HG03460 (cell line): ENCODE results near the gene TRIL.
A peak's percentile ranks its signal among the peaks of the same experiment; 100 is the strongest.

Experiments used
- ATAC-seq: cut with Tn5 transposase; IDR thresholded peaks from one replicate; pipeline ENCODE4 v1.9.1; 2021; ENCODE audit not compliant: unreplicated experiment

The TRIL gene

GRCh38 chr7:28941633-28942032, 16.5 kb downstream of the TRIL start:
- no peak for ATAC-seq

DNA sequence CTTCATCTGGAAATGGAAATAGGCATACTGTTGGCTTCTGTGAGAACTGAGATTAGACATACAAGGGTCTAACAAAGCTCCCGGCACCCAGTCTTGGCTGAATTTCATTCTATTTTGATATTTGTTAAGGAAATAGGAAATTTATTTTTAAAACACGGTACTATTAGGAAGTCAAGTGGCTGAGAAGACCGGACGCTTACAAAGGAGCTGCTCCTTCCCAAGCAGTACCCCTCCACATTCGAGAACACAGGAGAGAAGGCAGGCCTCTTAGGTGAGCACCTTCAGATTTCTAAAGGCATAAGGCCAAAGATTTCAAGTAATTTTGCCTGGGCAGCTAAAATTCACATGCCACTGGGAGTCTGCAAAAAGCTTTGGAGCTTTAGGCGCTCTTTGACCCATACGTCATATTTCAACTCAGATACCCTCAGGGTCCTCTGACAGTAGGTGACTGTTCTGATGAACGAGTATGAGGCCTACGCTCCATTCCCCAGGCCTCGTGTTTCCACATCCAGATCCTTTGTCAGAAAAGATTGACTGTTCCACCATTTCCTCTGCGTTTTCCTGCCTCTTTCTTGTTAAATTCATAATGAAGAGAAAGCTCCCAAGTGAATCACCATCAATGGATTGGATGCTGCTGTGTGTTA, 17.3 kb downstream of the TRIL start:
- ATAC-seq = no peak

DNA sequence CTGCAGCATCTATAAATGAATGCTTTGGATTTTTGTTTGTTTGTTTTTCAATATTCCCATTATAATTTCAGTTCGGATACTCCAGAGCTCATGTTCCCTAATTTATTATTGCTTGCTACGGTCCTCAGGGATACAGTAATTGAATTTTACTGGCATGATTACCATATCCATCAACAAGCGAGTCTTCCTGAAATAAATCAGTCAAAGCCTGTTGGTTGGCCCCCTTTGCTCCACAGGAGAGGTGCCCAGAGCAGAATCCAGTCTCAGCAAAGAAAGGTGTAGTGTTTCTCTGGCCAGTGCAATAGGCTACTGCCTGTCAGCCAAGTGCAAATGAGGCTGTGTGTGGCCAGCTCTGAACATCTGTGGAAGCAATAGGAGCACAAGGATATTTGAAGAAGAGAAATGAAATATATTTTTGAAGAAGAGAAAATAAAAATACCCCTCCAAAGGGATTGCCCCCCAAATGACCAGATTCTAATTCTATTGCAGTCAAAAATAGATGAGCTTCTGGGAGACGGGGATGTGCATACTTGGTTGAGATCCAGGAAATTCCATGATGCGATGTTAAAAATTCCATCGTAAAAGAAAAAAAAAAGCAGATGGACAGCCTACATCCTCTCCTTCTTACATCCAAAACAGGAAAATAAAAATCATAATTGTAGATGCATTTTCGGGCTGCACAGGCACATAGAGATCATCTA, 18.1 kb downstream of the TRIL start:
- no peak for ATAC-seq

DNA sequence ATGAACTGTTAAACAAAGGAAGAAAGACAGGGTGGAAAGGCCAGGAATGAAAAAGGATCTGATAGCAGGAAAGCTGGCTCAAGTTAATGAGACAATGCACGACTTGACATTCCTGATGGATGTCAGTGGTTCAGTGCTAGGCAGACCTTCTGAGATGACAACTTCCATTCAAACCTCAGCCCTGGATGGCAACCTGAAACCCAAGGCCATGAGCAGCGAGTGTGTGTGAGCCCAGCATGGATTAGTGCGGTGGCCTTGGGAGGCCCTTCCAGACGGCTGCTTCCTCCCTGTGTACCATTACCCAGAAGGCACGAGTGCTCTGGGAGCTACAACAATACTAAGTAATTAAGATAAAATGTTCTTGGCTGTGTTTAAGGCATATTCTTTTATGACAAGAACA, 18.8 kb downstream of the TRIL start:
- ATAC-seq = no peak

- no peak for ATAC-seq
Measured at GRCh38 chr7:28937619-28938018, 20.5 kb downstream of the TRIL start.

DNA sequence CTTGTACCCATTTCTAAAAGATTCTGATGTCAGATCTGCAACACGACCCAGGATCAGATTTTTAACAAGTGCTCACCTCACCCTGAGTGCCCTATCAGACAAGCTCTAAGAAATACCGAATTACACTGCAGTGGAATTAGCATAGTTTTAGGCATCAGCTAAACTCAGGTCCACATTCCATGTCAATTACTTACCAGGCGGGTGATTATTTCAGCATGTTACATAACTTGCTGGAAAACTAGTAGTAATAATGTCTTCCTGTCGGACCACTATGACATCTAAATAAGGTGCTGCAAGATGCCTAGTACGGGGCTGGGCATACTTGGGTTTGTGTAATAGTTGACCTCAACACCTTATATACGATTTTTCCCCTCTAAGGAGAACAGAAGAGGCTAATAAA, 21.0 kb downstream of the TRIL start:
- ATAC-seq = no peak

- no peak for ATAC-seq
Measured at GRCh38 chr7:28933846-28934320, 24.2 kb downstream of the TRIL start.

- ATAC-seq = no peak
Measured at GRCh38 chr7:28931565-28931964, 26.6 kb downstream of the TRIL start.

DNA sequence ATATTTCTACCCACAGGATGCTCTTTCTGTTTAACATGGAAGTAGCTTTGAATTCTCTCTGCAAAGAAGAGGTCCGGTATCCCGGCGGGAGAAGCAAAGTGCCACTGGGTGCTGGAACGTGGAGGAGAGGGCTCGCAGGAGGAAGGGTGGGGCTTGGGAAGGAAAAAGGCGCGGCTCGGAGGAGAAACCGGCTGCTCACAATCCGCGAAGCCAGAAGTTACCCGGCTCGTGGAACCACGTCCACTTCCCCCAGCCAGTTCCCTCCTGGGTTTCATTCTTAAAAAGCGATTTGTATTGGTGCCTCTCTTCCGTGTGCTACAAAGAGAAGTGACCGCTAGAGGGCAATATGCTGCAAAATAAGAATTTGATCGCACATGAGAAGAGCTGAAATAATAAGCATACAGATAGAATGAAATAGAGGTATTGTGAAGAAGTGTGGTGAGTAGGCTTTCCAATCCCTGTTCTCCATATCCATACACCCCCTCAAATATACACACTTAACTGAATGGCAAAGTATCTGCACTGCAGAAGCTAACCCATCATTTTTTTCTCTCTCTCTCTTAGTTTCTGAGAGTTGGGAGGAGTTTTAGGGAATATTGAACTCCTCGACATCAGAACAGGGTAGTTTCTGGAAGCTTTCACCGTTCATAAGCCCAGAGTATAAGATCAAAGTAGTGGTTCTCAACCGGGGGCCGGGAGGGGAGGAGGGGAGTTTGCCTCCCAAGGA, 31.1 kb downstream of the TRIL start:
- ATAC-seq = peak; percentile 91

- no peak for ATAC-seq
Measured at GRCh38 chr7:28922624-28923331, 35.4 kb downstream of the TRIL start.

DNA sequence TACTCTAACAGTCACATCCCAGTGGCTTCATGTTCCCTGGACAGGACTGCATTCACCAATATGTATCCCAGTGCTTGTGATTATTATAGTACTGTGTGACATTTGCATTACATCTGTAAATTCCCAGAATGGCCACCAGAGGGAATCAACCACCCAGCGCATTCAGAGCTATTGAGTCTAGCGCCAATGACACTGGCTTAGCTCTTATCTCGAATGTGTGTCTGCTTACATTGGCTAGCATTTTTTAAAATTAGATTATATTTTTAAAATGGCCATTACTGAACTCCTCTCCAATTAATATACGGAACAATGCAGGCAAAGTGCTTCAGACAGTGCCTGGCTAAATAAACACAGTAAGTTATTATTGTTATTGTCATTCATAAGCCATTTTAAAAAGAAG, 36.3 kb downstream of the TRIL start:
- peak; percentile 77 for ATAC-seq

GRCh38 chr7:28920424-28920823, 37.7 kb downstream of the TRIL start:
- ATAC-seq = no peak

DNA sequence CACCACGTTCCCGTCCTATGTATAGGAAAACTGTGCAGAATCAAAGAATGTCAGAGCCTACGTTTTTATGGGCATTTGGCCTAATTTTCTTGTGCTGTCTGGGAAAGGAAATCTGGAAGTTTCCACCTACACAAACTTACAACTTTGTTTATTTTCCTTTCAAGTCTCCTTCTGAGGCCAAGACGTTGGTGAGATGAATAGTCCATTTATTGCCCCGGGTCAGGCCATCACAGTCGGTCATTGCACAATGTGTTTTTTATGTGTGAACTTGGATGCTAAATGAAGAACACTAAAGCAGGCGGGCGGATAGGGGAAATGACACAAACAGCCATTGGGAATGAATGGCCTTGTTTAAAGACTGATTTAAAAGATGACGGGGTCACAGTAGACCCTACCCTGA, 38.6 kb downstream of the TRIL start:
- ATAC-seq = no peak

DNA sequence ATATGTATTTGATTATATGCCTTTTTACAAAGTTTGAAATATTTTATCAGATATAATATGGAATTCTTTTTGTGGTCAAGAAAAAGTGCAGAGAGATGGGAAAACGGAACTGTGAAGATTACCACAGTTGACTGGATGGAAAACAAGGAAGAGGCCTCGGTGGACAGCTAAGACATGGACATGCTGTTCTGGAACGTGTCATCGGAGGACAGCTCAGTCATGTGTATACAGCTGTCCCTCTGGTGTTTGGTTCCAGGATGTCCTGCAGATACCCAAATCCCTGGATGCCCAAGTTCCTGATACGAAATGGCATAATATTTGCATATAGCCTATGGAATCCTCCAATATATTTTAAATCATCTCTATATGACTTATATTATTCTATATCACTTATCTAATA, 49.4 kb downstream of the TRIL start:
- ATAC-seq = no peak

GRCh38 chr7:28905464-28905863, 52.7 kb downstream of the TRIL start:
- ATAC-seq = no peak

DNA sequence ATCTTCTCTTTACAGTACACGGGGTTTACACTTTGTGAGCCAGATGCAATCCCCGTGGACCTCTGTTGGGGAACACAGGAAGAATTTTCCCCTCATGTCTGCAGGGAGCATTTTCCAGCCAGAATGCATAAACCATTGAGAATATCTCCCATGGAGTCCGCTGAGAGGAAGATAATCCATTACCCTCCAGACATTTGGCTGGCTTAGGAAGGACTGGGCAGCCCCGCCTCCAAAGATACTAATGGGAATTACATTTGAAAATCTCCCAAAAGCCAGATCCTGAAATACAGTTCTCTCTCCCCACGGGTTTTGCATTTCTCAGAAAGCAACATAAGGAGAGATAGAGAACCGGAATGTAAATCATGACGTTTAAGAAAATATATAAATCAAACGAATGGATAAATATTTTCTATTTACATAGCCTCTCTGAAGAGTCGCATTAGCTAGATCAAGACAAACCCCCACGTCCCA, 53.5 kb downstream of the TRIL start:
- ATAC-seq = no peak

DNA sequence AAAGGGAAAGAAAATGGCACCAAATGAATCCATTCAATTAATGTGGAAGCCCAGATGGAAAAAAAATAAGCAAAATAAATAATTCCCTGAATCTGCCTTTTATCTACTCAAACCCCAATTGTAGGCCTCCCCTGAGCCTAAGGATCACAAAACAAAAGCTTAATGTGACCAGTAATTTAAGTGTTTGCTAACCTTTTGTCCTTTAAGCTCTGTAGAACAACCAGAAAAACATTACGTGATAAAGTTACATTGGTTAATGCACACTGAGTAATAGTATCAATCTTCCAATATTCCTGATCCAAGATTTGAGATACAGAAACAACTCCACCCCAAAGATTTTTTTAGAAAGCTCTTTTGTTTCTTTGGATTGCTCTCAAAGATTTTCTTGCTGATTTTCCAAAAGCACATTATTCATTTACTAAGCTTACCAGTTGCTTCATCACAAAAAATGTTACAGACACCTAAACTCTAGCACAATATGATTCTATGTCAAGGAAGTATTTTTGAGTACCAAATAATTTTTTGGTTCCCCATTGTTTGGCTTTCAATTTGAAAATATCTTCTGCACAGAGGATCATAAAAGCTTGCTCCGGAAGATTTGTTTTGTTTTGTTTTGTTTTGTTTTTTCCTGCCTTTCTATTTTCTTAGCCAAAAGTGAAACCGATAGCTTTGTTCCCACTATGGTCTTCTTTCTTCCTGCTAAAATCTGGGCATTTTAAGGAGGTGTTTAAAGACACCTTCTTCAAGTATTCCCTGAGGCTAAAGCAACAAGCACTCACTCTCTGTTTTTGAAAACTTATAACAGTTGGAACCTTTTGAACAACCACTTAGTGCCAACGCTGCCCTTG, 54.2 kb downstream of the TRIL start:
- ATAC-seq = no peak
